ENCODE results near the gene LCLAT1.

Gene LCLAT1

GRCh38 chr2:30493440-30493839 lies 46.4 kb downstream of the LCLAT1 start:
- TF ChIP-seq SIN3A (IDR thresholded peaks at IDR 0.05; ENCODE audit: borderline replicate concordance, insufficient read depth, low read length) (no peak), TAF1 (IDR thresholded peaks at IDR 0.05; ENCODE audit: borderline replicate concordance, insufficient read depth, low read length) (no peak), FOXP2 (optimal IDR thresholded peaks at IDR 0.05; ENCODE audit: borderline replicate concordance, extremely low read depth, extremely low read length, insufficient read depth) (no peak), POLR2AphosphoS5 (IDR thresholded peaks at IDR 0.05; ENCODE audit: low read depth, low read length) (no peak)
- TF ChIP-seq, protein P1, sequence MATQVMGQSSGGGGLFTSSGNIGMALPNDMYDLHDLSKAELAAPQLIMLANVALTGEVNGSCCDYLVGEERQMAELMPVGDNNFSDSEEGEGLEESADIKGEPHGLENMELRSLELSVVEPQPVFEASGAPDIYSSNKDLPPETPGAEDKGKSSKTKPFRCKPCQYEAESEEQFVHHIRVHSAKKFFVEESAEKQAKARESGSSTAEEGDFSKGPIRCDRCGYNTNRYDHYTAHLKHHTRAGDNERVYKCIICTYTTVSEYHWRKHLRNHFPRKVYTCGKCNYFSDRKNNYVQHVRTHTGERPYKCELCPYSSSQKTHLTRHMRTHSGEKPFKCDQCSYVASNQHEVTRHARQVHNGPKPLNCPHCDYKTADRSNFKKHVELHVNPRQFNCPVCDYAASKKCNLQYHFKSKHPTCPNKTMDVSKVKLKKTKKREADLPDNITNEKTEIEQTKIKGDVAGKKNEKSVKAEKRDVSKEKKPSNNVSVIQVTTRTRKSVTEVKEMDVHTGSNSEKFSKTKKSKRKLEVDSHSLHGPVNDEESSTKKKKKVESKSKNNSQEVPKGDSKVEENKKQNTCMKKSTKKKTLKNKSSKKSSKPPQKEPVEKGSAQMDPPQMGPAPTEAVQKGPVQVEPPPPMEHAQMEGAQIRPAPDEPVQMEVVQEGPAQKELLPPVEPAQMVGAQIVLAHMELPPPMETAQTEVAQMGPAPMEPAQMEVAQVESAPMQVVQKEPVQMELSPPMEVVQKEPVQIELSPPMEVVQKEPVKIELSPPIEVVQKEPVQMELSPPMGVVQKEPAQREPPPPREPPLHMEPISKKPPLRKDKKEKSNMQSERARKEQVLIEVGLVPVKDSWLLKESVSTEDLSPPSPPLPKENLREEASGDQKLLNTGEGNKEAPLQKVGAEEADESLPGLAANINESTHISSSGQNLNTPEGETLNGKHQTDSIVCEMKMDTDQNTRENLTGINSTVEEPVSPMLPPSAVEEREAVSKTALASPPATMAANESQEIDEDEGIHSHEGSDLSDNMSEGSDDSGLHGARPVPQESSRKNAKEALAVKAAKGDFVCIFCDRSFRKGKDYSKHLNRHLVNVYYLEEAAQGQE (IDR thresholded peaks at IDR 0.05; ENCODE audit: insufficient read depth in 1 of 2, low read depth in 2 of 2, low read length in 2 of 2), result no peak

GRCh38 chr2:30499681-30500080 lies 52.6 kb downstream of the LCLAT1 start:
- TF ChIP-seq TAF1 (IDR thresholded peaks at IDR 0.05; ENCODE audit: borderline replicate concordance, insufficient read depth, low read length), result no peak
- TF ChIP-seq, protein P1 (IDR thresholded peaks at IDR 0.05; ENCODE audit: insufficient read depth in 1 of 2, low read depth in 2 of 2, low read length in 2 of 2), result no peak
- no peak for TF ChIP-seq FOXP2 (optimal IDR thresholded peaks at IDR 0.05; ENCODE audit: borderline replicate concordance, extremely low read depth, extremely low read length, insufficient read depth)
- no peak for TF ChIP-seq POLR2AphosphoS5 (IDR thresholded peaks at IDR 0.05; ENCODE audit: low read depth, low read length)

GRCh38 chr2:30500699-30501098 lies 53.7 kb downstream of the LCLAT1 start:
- TF ChIP-seq FOXP2 (optimal IDR thresholded peaks at IDR 0.05; ENCODE audit: borderline replicate concordance, extremely low read depth, extremely low read length, insufficient read depth) (no peak), TAF1 (IDR thresholded peaks at IDR 0.05; ENCODE audit: borderline replicate concordance, insufficient read depth, low read length) (no peak), POLR2AphosphoS5 (IDR thresholded peaks at IDR 0.05; ENCODE audit: low read depth, low read length) (no peak), SIN3A (IDR thresholded peaks at IDR 0.05; ENCODE audit: borderline replicate concordance, insufficient read depth, low read length) (no peak)
- TF ChIP-seq, protein P1 (IDR thresholded peaks at IDR 0.05; ENCODE audit: insufficient read depth in 1 of 2, low read depth in 2 of 2, low read length in 2 of 2), result no peak

DNA sequence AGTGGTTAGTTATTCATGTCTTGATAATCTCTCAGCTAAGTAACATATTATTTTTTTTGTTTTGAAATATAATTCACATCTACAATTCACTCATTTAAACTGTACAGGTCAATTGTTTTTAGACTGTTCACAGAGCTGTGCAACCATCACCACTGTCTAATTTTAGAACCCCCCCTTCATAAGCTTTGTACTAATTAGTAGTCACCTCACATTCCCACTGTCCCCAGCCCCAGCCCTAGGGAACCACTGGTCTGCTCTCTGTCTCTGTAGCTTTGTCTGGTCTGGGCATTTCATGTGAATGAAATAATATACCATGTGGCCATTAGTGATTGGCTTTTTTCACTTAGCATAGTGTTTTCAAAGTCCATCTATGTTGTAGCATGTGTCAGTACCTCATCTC lies 55.3 kb downstream of the LCLAT1 start:
- TF ChIP-seq, protein P1 (IDR thresholded peaks at IDR 0.05; ENCODE audit: insufficient read depth in 1 of 2, low read depth in 2 of 2, low read length in 2 of 2), result no peak
- TF ChIP-seq FOXP2 (optimal IDR thresholded peaks at IDR 0.05; ENCODE audit: borderline replicate concordance, extremely low read depth, extremely low read length, insufficient read depth) (no peak), POLR2AphosphoS5 (IDR thresholded peaks at IDR 0.05; ENCODE audit: low read depth, low read length) (no peak)

GRCh38 chr2:30503007-30503694 lies 56.1 kb downstream of the LCLAT1 start:
- TF ChIP-seq FOXP2 (optimal IDR thresholded peaks at IDR 0.05; ENCODE audit: borderline replicate concordance, extremely low read depth, extremely low read length, insufficient read depth) (no peak), POLR2AphosphoS5 (IDR thresholded peaks at IDR 0.05; ENCODE audit: low read depth, low read length) (no peak), SIN3A (IDR thresholded peaks at IDR 0.05; ENCODE audit: borderline replicate concordance, insufficient read depth, low read length) (no peak), TAF1 (IDR thresholded peaks at IDR 0.05; ENCODE audit: borderline replicate concordance, insufficient read depth, low read length) (no peak)
- TF ChIP-seq, protein P1 (IDR thresholded peaks at IDR 0.05; ENCODE audit: insufficient read depth in 1 of 2, low read depth in 2 of 2, low read length in 2 of 2), result no peak
